Measurements from ENCODE around the gene CTNND2.
A peak's percentile ranks its signal among the peaks of the same experiment; 100 is the strongest.
"Not testable (repeated sequence)": the region's sequence is repeated elsewhere in the genome, so short reads cannot be mapped to it uniquely, and the experiment has no call there.

Gene CTNND2

DNA sequence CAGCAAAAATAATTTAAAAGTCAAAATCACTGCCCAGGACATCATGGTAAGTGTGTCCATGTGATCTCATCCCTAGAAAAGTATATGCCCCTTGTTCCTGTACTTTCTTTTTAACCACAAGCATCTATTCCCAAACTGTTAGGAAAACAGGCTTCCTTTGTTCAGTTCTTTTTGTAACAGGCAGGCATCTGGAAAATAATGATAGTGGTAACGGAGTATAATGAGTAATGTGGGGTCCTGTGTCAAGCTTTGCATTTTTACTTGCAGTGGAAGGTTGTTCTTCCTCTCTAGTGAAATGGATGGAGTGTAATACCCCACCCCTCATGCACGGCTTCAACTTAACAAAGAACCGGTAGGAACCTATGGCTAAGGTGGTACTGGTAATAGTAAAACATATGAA is 532.1 kb downstream of the CTNND2 start:
- no peak for DNase-seq

DNA sequence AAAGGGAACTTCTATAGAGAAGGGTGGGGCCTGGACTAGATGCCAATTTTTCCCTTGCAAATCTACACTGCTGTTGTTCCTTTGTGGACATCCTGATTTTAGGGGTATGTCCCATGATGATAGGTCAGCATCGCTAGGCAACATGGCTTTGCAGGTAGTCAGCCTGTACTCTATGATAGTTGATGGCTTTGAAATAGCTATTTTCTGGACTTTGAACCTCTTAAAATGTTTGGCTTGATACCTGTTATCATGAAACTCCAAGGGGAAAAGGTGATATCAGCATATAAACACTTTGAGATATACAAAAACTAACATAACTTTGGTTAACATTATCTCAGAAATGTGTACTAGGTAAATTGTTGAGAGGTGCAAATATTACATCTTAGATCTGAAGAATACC is 533.2 kb downstream of the CTNND2 start:
- DNase-seq: no peak

DNA sequence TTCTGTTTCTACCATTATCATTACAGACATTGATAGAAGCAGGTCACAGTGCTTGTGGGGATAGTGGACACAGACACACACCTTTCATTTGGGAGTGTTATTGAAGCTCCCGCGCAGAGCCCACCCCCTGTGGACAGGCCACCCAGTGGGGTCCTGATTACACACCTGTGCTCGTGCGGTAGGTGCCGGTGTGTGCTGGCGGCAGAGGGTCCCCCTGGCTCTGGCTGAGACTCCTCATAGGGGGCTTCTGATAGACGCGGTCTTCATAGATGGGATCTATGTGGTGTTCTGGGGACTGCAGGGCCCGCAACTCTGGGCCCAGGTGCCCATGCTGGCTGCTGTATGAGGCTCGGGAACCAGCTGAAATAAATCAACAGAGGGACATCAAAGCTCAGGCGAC is 539.7 kb downstream of the CTNND2 start:
- no peak for DNase-seq

DNA sequence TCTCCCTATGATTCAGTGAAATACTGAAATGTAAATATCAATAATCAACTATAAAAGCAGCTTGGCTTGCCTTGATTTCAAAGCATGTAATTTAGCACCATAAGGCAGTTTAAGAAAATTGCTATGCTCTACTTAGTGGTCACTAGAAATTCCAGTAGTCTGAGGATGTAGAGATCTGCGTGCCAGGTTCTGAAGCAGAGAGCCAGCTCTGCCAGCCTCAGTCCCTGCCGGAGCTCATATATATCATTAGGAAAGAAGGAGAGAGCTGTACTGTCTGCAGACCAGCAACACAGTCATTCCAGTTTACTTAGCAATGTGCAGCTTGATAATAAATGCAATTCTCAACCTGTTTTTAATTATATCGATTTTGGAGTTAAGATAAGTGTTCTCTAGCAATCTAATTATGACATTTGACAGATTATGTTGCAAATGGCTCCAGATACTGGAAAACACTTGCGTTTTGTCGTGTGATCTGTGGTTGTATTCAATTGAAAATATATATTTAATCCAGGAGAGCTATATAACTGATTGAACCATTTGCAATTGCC is 540.5 kb downstream of the CTNND2 start:
- no peak for DNase-seq

DNA sequence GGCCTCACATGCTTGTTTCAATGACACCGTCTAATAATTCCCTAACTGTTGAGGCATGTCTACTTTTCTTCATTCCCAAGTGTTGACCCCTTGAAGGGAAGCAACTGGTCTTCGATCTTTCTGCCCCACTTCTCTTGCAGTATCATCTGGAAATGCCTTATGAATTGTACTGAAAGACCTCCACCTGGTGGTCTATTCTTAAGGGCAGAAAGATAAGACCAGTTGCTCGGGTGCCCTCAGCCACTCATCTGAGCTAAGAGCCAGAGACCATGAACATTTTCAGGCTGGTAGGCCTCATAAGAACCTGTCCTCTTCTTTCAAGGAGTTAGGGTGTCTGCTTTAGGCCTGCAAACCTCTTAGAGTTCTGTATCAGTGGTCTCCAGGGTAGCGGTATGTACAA is 542.5 kb downstream of the CTNND2 start:
- DNase-seq: no peak

DNA sequence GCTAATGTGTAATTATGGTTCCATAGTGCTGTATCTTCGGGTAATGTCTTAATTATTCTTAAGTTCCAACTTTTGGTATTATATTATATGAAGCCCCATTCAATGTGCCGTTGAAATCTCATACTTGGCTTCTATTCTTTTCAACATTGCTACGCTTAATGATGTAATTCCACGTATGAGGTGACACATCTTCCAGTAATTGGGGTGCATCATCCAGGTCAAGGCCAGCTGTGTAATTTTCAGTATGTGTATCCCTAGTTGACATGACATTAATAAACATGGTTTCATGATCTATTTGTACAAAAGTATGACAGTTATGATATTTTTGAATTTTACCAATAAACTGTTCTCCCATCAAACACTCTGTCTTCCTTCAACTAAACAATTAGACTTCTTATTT is 546.3 kb downstream of the CTNND2 start:
- no peak for DNase-seq

DNA sequence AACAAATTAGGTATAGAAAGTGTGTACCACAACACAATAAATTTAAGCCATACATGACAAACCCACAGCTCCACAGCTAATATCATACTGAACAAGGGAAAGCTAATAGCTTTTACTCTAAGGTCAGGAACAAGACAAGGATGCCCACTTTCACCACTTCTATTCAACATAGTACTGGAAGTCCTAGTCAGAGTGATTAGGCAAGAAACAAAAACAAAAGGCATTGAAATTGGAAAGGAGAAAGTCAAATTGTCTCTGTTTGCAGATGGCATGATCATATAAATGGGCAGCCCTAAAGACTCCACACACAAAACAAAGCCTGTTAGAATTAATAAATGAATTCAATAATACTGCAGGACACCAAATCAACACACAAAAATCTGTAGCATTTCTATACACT is 548.8 kb downstream of the CTNND2 start:
- no peak for DNase-seq

DNA sequence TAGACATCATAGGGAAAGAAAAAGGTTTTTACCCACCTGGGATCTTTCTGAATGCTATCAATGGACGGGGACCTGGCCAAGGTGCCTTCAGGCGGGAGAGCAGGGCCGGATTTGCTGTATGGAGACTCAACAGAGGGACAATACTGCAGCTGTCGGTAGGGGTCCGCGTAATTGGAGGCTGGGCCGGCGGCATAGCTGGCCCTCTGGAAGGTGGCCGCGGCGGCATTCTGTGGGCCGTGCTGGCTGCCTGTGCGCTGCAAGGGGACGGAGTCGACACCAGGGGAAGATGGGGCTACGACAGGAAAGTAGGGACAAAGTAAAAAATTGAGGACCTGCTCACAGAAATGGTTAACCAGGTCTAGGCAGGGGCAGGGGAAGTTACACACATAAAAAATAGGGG is 557.9 kb downstream of the CTNND2 start:
- no peak for DNase-seq

DNA sequence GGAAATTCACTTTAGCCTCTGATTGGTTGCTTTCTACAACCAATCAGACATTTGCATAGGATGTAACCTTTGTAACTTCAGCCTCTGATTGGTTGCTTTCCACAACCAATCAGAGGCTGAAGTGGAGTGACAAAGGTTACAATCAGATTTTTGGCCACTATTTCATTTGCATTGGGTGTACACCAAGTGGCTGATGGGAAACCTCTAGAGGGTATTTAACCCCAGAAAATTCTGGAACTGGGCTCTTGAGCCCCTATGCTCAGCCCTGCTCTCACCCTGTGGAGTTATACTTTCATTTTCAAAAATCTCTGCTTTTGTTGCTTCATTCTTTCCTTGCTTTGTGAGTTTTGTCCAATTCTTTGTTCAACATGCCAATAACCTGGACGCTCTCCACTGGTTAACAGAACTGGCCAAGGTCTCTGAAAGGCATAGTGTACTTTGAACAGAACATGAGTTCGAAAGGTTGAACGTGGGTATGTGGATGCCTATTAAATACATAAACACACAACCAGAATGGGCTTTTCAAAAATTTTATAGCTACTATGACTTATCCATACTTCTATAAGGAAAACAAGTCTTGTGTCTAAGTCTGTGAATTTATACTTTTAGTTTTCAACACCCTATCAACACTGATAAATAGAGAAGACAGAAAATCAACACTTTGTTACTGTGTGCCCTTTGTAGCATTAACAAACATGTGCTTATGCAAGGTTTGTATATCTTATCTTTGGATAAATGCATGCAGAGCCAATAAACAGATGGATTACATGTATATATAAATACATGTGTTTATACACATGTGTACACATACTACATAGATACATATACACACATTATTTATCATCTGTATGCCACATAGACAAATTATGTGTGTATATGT is 568.1 kb downstream of the CTNND2 start:
- no peak for DNase-seq

DNA sequence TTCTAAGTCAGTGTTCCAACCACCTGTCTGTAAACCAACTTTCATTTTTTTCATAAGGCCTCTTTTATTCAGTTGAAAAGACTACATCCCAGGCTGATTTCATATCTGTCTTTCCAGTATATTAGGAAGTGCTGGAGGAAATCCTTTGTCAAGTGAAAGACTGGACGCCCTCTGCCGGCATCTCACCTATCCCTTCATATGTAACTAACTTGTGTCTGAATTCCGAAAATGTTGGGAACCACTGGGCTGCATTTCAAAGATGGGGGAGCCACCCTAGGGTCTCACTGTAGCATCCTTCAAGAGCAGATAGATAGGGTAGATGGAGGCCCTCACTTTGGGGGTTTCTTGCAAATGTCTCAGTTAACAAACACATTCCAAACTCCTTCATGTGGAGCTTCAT is 569.8 kb downstream of the CTNND2 start:
- DNase-seq: no peak

DNA sequence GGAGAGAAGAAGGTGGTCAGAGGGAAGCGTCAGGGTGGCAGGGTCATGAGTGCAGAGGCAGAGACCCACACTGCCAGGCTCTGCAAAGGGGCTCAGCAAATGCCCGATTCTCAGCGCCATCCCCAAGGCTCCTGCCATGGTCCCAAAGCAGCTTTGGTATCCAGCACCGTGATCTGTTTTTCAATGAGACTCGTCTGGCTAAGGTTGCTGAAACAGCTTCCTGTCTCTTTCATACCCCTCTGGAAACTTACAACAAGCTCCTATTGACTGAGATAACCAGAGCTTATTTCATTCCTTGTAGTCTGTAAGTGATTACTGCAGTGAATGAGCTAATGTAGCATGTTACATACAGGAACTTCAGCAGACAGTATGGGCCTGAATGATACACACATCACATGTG is 574.6 kb downstream of the CTNND2 start:
- no peak for DNase-seq

DNA sequence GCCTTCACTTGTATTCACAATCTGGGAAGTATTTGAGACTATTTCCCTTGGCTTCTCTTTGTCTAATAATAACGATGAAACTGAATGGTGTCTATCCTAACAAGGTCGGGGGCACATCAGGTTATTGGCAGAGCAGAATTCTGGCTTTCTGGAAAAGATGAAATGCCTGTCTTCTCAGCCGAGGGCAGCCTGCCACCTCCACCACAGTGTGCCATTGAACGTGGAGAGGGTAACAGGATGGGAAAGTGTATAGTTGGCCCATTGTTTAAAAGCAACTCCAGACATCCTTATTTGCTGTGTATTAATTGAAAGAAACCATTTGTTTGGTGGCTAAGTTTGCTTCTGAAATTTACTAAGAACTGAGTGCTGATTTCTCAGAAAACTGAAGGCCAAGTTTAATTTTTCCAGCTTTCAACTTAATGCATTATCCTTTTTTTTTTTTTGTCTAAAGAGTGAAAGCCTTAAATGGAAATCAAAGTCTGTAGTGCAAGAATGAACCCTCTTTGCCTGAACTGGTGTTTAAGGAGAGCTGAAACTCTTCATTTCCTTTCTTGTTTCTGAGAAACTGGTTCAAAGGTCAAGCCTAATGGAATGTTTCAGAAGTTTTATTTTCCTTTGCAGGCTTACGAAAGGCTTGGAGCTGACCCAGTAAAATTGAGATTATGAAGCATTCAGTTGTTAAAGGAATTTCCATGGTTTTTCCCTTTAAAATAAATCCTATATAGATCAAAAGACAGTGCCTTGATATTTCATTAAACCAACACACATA is 579.5 kb downstream of the CTNND2 start:
- DNase-seq: no peak

DNA sequence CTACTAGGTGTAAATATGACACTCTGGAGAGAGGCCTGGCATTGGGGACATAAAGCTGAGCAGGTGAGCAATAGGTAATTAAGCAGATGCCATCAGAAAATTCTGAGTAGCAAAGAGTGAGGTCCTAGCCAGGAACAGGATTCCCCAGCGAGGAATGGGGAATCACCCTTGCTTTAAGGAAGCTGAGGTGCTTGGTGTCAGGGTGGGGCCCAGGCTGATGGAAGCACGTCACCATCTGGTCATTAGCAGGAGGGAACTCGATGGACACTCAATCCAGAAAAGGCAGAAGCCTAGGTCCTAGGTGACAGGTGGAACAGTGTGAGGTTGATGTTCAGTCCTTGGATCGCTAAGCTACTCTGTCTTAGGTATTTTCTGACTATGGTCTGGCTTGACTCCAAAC is 580.5 kb downstream of the CTNND2 start:
- DNase-seq: no peak

DNA sequence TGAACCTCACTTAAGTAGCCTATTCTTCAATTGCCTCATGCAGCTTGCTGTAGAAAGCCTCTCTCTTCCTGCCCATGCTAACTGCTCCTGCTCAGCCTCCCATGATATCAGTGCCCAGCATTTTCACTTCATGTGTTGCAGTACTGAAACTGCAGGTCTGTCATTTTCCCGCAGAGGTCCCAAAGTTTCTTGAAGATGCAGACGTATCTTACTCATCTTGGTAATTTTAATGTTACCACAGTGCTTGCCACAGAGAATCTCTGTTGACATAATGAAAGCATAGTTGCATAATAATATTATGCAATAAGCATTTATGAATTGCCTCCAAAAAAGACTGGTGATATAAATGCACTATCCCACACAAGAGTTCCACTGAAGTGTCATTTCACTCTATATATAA is 582.1 kb downstream of the CTNND2 start:
- peak; percentile 24 for DNase-seq

DNA sequence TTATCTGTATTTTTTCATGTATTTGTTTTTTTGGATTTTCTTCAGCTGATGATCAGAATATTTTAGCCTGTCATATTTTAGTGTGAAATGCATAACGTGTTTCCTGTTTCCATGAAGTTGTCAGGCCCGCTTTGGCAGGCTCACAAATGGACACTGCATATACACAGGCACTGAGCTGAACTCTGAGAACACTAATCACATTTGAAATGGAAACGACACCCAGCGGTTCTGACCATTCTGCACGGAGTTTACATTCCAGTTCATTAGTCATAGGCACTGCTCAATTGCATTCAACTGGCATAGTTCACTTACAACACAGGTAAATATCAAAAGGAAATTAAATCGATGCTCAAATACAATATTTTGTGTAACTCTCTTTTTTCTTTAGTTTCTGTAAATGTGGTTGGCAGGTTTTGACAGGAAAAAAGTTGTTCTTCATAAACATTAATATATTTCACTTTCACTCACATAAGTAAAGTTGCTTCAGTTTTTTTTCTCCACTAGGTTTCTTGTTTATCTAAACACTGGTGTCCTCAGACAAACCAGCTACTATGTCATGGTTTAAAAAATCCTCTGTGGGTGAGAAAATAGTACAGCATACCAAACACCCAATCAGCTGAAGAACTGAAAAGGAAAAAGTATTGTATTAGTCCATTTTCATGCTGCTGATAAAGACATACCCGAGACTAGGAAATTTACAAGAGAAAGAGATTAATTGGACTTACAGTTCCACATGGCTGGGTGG is 584.2 kb downstream of the CTNND2 start:
- DNase-seq: peak; percentile 50

DNA sequence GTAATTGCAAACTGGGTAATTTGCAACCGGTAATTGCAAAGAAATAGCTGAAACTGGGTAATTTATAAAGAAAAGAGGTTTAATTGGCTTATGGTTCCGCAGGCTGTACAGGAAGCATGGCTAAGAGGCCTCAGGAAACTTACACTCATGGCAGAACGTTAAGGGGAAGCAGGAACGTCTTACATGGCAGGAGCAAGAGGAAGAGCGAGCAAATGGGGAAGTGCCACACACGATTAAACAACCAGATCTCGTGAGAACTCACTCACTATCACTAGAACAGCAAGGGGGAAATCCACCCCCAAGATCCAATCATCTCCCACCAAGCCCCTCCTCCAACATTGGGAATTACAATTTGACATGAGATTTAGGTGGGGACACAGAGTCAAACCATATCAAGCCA is 590.6 kb downstream of the CTNND2 start:
- DNase-seq: not testable (repeated sequence)

DNA sequence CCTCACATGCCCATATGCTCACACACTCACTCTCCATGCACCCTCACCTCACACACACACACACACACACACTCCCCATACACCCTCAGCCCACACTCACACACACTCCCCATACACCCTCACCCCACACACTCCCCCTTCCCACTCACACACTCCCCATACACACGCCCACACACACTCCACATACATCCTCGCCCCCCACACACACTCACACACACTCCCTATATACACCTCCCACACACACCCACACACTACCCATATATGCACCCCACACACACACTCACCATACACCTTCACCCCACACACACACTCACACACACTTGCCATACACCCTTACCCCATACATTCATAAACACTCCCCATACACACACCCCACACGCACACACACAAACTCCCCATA is 592.5 kb downstream of the CTNND2 start:
- no peak for DNase-seq

DNA sequence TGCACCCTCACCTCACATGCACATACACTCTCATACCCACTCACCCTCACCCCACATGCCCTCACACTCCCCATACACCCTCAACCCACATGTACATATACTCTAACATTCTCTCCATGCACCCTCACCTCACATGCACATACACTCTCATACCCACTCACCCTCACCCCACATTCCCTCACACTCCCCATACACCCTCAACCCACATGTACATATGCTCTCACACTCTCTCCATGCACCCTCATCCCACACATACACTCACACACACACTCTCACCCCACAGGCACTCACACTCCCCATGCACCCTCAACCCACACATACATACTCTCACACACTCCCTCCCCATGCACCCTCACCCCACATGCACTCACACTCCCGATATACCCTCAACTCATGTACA is 593.0 kb downstream of the CTNND2 start:
- no peak for DNase-seq

DNA sequence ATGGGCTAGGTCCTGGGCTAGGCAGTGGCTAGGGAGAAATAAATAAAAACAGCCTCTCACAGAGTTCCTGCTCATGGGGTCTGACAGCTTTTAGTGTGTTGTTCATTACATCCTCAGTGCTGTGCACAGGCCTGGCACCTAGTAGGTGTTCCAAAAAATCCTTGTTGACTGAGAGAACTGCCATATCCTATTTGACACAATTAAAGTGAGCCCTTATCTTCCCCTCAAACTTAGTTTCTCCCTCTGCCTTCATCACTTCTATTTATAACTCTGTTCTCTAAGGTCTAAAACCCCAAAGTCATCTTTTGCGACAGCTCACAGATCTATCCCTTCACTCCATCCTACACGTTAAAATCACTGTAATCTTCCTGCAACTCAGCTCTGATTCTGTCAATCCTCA is 594.1 kb downstream of the CTNND2 start:
- no peak for DNase-seq

DNA sequence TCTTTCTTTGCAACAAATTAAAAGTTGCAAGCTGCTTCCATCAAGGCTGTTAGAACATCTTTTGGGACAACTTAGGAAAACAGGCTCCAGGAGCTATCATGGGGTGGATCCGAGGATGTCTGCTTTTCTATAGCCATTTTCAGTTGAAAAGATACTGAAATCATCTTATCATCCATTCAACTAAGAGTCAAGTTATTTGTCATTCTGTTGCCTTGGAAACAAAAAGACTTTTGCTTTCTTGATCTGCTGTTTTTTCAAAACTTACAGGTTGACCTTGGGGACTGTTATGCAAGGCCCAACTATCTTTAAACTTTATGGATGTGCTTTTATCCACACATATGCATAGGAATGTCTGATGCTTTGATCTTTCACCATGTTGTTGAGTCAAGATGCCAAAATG is 597.9 kb downstream of the CTNND2 start:
- no peak for DNase-seq

DNA sequence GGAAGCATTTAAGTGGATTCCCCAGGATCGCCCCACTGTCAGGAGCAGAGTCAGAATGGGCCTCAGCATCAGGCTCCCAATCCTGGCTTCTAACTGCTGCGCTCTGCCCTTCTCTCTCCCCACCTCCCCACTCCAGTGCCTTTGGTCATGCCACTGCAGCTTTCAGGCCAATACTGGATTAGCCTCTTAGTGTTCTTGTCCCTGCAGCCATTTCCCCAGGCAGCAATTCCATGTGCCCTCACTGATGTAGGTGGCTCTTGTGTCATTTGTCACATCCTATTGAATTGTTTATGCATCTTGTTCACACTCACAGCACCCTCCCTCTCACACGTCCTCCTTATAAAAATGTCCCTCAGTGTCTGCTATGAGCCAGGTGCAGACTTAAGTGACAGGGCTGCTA is 599.0 kb downstream of the CTNND2 start:
- DNase-seq: no peak

DNA sequence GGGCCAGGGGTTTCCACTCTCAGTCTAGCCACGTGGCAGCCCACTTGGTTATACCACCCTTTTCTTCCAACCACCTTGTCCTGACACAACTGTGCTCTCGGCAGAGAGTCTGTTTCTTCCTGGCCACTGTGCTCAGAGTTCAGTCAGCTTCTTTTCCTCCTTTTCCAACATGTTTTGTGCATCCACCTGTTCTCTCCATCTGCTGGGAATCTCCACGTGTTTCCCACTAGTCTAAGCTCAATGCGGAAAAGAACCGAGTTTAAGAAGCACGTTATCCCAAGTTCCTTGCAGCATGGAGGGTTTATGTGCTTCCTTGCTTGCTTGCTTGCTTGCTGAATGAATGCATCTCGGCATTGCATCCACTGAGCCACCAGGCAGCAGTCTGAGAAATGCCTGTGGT is 599.6 kb downstream of the CTNND2 start:
- no peak for DNase-seq

DNA sequence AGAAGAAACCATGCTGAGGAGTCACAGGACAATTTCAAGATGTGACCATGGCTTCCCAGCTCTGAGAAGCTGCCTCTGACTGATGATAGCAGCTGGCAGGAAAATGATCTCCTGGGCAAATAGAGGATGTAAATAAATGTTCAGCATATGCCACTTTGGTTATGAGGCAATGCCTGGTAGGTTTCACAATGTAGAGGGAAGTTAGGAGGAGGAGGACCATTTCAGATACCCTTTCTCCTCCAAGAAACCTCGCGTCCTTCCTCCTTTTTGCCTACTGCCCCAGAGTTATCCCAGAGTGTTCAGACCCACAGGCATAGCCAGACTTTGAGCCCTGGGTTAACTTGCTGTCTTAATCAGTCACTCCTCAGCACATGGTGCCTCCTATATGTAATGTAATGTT is 601.6 kb downstream of the CTNND2 start:
- no peak for DNase-seq

All from fibroblast of skin of back (primary cell).